Liver (tissue), 9 donors: ENCODE results near the gene OR52K2. TPM values are rescaled to one million over a fixed set of nuclear protein-coding genes. Genes with fewer than 3 reads are reported as not detected.

Experiments
- DNase-seq: peaks from one replicate; pipeline ENCODE4 v3.0.0-alpha.2; 2017; ENCODE audit warnings: low spot score
- H3K27ac ChIP-seq, 2 donors: one replicate each; pipeline ENCODE4 v1.7.0; 2013; ENCODE audit warnings: inconsistent platforms in 2 of 2, low read length in 2 of 2, control low read depth in 1 of 2, low read depth in 1 of 2, mild to moderate bottlenecking in 1 of 2
- H3K27me3 ChIP-seq, 4 donors: one replicate each; pipeline versions ENCODE4 v1.6.1 to v1.7.0; 2013; ENCODE audit warnings: low read length in 3 of 4, inconsistent platforms in 1 of 4, mild to moderate bottlenecking in 1 of 4, moderate library complexity in 1 of 4; ENCODE audit not compliant: control insufficient read depth in 4 of 4, insufficient read depth in 4 of 4
- H3K36me3 ChIP-seq, 4 donors: one replicate each; pipeline versions ENCODE4 v1.6.1 to v1.7.0; 2013; ENCODE audit warnings: low read length in 3 of 4, mild to moderate bottlenecking in 3 of 4, low read depth in 1 of 4, moderate library complexity in 1 of 4; ENCODE audit not compliant: control insufficient read depth in 4 of 4, insufficient read depth in 3 of 4
- H3K4me1 ChIP-seq, 4 donors: one replicate each; pipeline versions ENCODE4 v1.6.1 to v1.7.0; 2013; ENCODE audit warnings: low read length in 3 of 4, mild to moderate bottlenecking in 3 of 4, moderate library complexity in 1 of 4; ENCODE audit not compliant: control insufficient read depth in 4 of 4, insufficient read depth in 4 of 4
- H3K4me3 ChIP-seq, 3 donors: one replicate each; pipeline versions ENCODE4 v1.6.1 to v1.7.0; 2013; ENCODE audit warnings: low read length in 3 of 3, control low read depth in 1 of 3, low read depth in 1 of 3, mild to moderate bottlenecking in 1 of 3
- H3K9ac ChIP-seq, 2 donors: one replicate each; pipeline ENCODE4 v1.7.0; 2013; ENCODE audit warnings: low read length in 2 of 2, mild to moderate bottlenecking in 2 of 2, moderate library complexity in 2 of 2, control low read depth in 1 of 2, low read depth in 1 of 2
- H3K9me3 ChIP-seq, 4 donors: one replicate each; pipeline versions ENCODE4 v1.6.1 to v1.7.0; 2013; ENCODE audit warnings: low read length in 3 of 4; ENCODE audit not compliant: control insufficient read depth in 4 of 4
- ATF3 ChIP-seq: IDR thresholded peaks from 2 replicates; pipeline ENCODE4 v1.6.1; 2016; ENCODE audit warnings: antibody characterized with exemption
- CTCF ChIP-seq: fragments of 150-350 bp; IDR thresholded peaks from 2 replicates; pipeline ENCODE4 v1.5.1; 2017; ENCODE audit warnings: improper control_type of control experiment, low read depth, low read length; ENCODE audit not compliant: missing input control
- EGR1 ChIP-seq, 2 donors: IDR thresholded peaks; 2 replicates each; pipeline ENCODE4 v1.6.1; 2016 to 2018; ENCODE audit warnings: antibody characterized with exemption in 2 of 2, low read depth in 2 of 2
- FOXA1 ChIP-seq: IDR thresholded peaks from 2 replicates; pipeline ENCODE4 v1.6.1; 2016; ENCODE audit warnings: antibody characterized with exemption
- FOXA2 ChIP-seq: IDR thresholded peaks from 2 replicates; pipeline ENCODE4 v1.6.1; 2016; ENCODE audit warnings: antibody characterized with exemption
- HNF4A ChIP-seq, 2 donors: conservative IDR thresholded peaks; 2 replicates each; pipeline ENCODE4 v1.6.1; 2016; ENCODE audit warnings: antibody characterized with exemption in 2 of 2, mild to moderate bottlenecking in 2 of 2
- JUND ChIP-seq, 2 donors: IDR thresholded peaks; 2 replicates each; pipeline ENCODE4 v1.6.1; 2016; ENCODE audit warnings: antibody characterized with exemption in 2 of 2
- NR2F2 ChIP-seq: IDR thresholded peaks from 2 replicates; pipeline ENCODE4 v1.6.1; 2016; ENCODE audit warnings: antibody characterized with exemption
- RAD21 ChIP-seq, 2 donors: IDR thresholded peaks; 2 replicates each; pipeline ENCODE4 v1.6.1; 2016; ENCODE audit warnings: antibody characterized with exemption in 2 of 2, mild to moderate bottlenecking in 2 of 2
- RXRA ChIP-seq, 2 donors: IDR thresholded peaks; 2 replicates each; pipeline ENCODE4 v1.6.1; 2017 to 2018; ENCODE audit warnings: antibody characterized with exemption in 2 of 2, mild to moderate bottlenecking in 1 of 2
- SP1 ChIP-seq: IDR thresholded peaks from 2 replicates; pipeline ENCODE4 v1.6.1; 2018; ENCODE audit warnings: antibody characterized with exemption, mild to moderate bottlenecking
- TAF1 ChIP-seq: conservative IDR thresholded peaks from 2 replicates; pipeline ENCODE4 v1.6.1; 2016; ENCODE audit warnings: antibody characterized with exemption, mild to moderate bottlenecking
- WGBS: extraction: QIAGEN DNeasy Blood & Tissue Kit; methylation state at CpG from one replicate; pipeline ENCODE4 v1.1.7; 2013; 5-methylcytosine and 5-hydroxymethylcytosine counted together
- polyA plus RNA-seq, 2 donors: library from polyadenylated mRNA; stranded (reverse) in 1 of 2; unstranded in 1 of 2; fragments of 200-250 nt in 1 of 2; fragments of >200 nt in 1 of 2; fragmentation: Nextera tagmentation in 1 of 2; extraction: Ambion mirVana in 1 of 2; gene quantifications; one replicate each; pipeline versions ENCODE4 v1.2.1 to v1.2.3, GENCODE V29; 2013 to 2015
- total RNA-seq, 2 donors: library from RNA; depleted of rRNA; stranded (reverse); fragments of >200 nt; gene quantifications; one replicate each; pipeline ENCODE4 v1.2.3, GENCODE V29; 2014
- TF ChIP-seq, protein P1 (sequence below): IDR thresholded peaks from 2 replicates; pipeline ENCODE4 v1.6.1; 2016; ENCODE audit warnings: antibody characterized with exemption
- TF ChIP-seq, protein P2 (sequence below): IDR thresholded peaks from 2 replicates; pipeline ENCODE4 v1.6.1; 2016; ENCODE audit warnings: antibody characterized with exemption, mild to moderate bottlenecking
- donor health status: healthy.
- donor health status: healthy.
- donor health status: healthy.
- donor health status: healthy.
- donor health status: healthy.

Gene OR52K2
- total and polyA plus RNA-seq, 4 donors, result 0.15 TPM; not detected in 3

GRCh38 chr11:4493480-4493818 is 44.4 kb downstream of the OR52K2 start:
- Histone ChIP-seq H3K9ac (no peak overlapping the region), H3K36me3 (no peaks in the 10 kb centered on the region), H3K4me3 (no peak overlapping the region), H3K27ac (no peak overlapping the region), H3K4me1 (peaks cover 0 to 10% (median 4%) of the 10 kb centered on the region in 4 donors), H3K27me3 (no peaks in the 10 kb centered on the region), H3K9me3 (no peaks in the 10 kb centered on the region)
- 35% methylated on average over 5 of the region's 5 CpGs for WGBS
- TF ChIP-seq CTCF (no peak), EGR1 (IDR thresholded peaks at IDR 0.05; ENCODE audit: low read depth in 2 of 2) (no peak), FOXA2 (no peak), RXRA (IDR thresholded peaks at IDR 0.05) (no peak), RAD21 (IDR thresholded peaks at IDR 0.05) (peak; percentile 5 to 44), HNF4A (conservative IDR thresholded peaks at IDR 0.05) (no peak)
- no peak for DNase-seq

- no peak overlapping the region for H3K27ac ChIP-seq
- H3K4me1 ChIP-seq, result peaks cover 0 to 10% (median 4%) of the 10 kb centered on the region in 4 donors
- no peak overlapping the region for H3K4me3 ChIP-seq
- H3K27me3 ChIP-seq, result no peaks in the 10 kb centered on the region
- no peak for TF ChIP-seq FOXA2
- TF ChIP-seq RXRA (IDR thresholded peaks at IDR 0.05), result no peak
- peak in 1 of 2 donors; percentile 65 for TF ChIP-seq JUND (IDR thresholded peaks at IDR 0.05)
- no peak for TF ChIP-seq NR2F2
- peak; percentile 30 for TF ChIP-seq ATF3
- no peak for TF ChIP-seq RAD21 (IDR thresholded peaks at IDR 0.05)
- no peak for TF ChIP-seq EGR1 (IDR thresholded peaks at IDR 0.05; ENCODE audit: low read depth in 2 of 2)
- WGBS, result 56% methylated on average over 7 of the region's 7 CpGs
- no peak overlapping the region for H3K9ac ChIP-seq
- no peaks in the 10 kb centered on the region for H3K36me3 ChIP-seq
- no peak for DNase-seq
- no peaks in the 10 kb centered on the region for H3K9me3 ChIP-seq
These were observed 46.4 kb downstream of the OR52K2 start for GRCh38 chr11:4495487-4495886.

DNA sequence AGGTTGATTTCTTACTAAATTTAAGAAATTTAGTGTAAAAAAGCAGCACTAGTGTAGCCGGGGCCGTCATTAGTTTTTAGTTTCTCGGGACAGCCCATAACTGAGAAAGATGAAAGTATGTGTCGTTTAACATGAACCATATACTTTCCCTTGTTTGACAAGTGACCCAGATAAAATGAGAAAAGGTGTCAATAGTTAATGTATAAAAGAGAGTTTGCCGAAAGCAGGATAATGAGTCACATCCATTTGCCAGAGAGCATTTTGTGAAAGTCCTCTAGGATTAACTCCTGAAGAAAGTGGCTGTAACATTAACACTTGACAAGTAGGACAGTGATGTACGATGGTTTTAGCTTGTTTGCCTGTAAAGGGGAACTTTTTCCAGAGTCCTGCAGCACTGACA is 46.9 kb downstream of the OR52K2 start:
- WGBS, result 73% methylated on average over 6 of the region's 6 CpGs
- Histone ChIP-seq H3K4me1 (peaks cover 0 to 10% (median 4%) of the 10 kb centered on the region in 4 donors), H3K36me3 (no peaks in the 10 kb centered on the region), H3K27ac (no peak overlapping the region), H3K9ac (no peak overlapping the region), H3K27me3 (no peaks in the 10 kb centered on the region), H3K9me3 (no peaks in the 10 kb centered on the region), H3K4me3 (no peak overlapping the region)
- no peak for TF ChIP-seq FOXA1
- TF ChIP-seq JUND (IDR thresholded peaks at IDR 0.05), result no peak
- TF ChIP-seq CTCF, result no peak
- no peak for TF ChIP-seq SP1
- TF ChIP-seq TAF1, result no peak
- TF ChIP-seq EGR1 (IDR thresholded peaks at IDR 0.05; ENCODE audit: low read depth in 2 of 2), result no peak
- TF ChIP-seq, protein P1, sequence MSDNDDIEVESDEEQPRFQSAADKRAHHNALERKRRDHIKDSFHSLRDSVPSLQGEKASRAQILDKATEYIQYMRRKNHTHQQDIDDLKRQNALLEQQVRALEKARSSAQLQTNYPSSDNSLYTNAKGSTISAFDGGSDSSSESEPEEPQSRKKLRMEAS, result no peak
- TF ChIP-seq, protein P2, sequence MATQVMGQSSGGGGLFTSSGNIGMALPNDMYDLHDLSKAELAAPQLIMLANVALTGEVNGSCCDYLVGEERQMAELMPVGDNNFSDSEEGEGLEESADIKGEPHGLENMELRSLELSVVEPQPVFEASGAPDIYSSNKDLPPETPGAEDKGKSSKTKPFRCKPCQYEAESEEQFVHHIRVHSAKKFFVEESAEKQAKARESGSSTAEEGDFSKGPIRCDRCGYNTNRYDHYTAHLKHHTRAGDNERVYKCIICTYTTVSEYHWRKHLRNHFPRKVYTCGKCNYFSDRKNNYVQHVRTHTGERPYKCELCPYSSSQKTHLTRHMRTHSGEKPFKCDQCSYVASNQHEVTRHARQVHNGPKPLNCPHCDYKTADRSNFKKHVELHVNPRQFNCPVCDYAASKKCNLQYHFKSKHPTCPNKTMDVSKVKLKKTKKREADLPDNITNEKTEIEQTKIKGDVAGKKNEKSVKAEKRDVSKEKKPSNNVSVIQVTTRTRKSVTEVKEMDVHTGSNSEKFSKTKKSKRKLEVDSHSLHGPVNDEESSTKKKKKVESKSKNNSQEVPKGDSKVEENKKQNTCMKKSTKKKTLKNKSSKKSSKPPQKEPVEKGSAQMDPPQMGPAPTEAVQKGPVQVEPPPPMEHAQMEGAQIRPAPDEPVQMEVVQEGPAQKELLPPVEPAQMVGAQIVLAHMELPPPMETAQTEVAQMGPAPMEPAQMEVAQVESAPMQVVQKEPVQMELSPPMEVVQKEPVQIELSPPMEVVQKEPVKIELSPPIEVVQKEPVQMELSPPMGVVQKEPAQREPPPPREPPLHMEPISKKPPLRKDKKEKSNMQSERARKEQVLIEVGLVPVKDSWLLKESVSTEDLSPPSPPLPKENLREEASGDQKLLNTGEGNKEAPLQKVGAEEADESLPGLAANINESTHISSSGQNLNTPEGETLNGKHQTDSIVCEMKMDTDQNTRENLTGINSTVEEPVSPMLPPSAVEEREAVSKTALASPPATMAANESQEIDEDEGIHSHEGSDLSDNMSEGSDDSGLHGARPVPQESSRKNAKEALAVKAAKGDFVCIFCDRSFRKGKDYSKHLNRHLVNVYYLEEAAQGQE, result no peak
- no peak for TF ChIP-seq RAD21 (IDR thresholded peaks at IDR 0.05)
- no peak for DNase-seq
